Measurements from ENCODE around the gene MIPEP.
A peak's percentile ranks its signal among the peaks of the same experiment; 100 is the strongest.
"Not testable (repeated sequence)": the region's sequence is repeated elsewhere in the genome, so short reads cannot be mapped to it uniquely, and the experiment has no call there.

The MIPEP gene

DNA sequence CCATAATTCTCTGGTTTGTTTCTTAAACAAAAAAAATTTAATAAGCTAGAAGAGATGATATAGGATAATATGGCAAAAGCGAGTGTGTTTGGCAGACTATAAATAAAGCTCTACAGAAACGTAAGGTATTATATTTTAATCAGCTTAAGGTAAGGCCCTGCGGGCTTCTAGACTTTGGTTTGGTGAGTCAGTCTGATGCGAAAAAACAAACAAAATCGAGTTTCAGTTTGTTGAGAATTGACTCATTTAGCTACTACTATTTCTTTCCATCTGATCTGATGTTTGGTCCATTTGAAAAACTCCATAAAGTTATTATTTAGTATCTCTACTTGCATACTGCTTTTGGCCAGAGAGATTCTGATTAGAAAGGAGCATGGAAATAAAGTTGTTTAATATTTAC lies 138.0 kb downstream of the MIPEP start:
- no peak for DNase-seq (ENCODE audit: low read depth in 1 of 2, low spot score in 1 of 2)

DNA sequence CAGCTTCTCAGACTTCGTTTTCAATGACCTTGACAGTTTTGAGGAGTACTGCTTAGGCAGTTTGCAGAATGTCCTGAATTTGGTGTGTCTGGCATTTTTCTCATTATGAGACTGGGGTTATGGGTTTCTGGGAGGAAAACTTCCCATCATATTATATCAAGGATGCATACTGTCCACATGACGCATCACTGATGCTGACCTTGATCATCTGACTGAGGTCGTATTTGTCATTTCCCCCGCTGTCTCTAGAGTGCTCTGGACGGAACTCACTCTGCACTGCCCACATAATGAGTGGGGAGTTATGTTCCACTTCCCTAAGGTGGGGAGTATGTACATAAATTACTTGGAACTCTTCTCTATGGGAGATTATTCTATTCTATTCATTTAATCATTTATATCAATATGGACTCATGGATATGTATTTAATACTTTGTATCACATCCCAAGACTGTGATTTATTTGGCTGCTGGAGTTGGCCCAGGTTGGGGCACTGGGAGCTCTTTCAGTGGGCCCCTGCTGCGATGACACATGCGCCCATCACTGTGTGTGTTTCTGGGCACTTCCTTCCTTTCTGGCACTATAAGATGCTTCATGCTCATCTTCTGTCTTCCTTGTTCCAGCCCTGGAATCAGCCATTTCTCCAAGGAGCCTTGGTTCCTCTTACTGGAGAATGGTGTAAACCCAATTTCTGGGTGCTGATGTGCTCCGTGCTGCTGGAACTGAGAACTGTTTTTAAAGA lies 138.6 kb downstream of the MIPEP start:
- DNase-seq (ENCODE audit: low read depth in 1 of 2, low spot score in 1 of 2) = no peak

- DNase-seq (ENCODE audit: low read depth in 1 of 2, low spot score in 1 of 2) = no peak
Measured at GRCh38 chr13:23749288-23749873, 139.8 kb downstream of the MIPEP start.

DNA sequence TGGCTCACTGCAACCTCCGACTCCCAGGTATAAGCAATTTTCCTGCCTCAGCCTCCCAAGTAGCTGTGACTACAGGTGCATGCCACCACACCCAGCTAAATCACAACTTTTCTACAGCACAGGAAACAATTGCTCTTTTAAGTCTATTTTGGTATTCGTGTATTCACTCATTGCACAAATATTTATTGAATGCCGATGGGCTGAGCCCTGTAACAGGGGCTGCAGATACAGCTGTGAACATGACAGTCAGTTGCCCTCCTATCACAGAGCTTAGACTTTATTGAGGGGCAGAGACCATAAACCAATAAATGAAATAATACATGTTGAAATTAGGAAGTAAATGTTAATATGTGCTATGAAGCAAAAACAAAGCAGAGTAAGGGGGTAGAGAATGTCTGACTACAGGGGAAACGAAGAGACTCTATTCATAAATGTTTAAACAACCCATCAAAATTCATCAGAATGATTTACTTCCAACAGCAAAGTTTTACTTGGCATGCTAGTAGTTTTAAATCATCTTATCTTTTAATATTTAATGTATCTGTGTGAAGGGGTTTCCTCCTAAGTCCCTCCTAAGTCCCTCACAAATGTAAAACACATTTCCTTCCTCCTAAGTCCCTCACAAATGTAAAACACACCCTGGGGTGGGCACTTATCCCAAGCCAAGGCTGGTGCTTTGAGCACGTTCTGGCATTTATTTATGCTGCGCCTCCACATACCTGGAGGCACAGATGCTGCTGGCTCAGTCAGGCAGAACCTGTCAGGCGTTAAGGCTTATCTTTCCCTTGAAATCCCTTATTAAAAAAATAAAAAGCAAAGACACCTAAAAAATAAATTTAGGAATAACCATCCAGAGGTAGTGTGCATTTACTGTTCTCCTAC lies 140.8 kb downstream of the MIPEP start:
- no peak for DNase-seq (ENCODE audit: low read depth in 1 of 2, low spot score in 1 of 2)

DNA sequence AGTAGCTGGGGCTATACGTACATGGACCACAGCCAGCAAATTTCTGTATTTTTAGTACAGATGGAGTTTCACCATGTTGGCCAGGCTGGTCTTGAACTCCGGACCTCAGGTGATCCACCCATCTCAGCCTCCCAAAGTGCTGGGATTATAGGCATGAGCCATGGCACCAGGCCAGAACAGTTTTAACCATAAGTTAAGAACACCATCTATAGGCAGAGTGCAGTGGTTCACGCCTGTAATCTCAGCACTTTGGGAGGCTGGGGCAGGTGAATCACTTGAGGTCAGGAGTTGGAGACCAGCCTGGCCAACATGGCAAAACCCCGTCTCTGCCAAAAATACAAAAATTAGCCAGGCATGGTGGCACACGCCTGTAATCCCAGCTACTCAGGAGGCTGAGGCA lies 143.1 kb downstream of the MIPEP start:
- DNase-seq (ENCODE audit: low read depth in 1 of 2, low spot score in 1 of 2) = not testable (repeated sequence)

DNA sequence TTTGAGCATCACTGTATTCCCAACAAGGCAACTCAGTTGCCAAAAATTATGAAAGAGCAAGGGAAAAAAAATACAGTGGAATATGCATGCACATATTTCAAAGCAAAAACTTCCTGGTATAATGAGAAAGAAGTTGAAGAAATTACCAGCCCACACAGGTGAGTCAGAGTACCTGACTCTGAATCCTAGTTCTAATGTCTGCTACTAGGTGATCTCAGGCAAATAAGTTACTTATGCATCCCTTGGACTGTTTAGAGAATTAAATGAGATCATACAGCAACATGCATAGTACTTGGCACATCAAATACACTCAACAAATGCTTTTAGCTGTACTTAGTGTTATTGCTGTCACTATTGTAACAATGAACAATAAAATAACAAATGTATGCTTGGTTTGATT lies 144.9 kb downstream of the MIPEP start:
- no peak for DNase-seq (ENCODE audit: low read depth in 1 of 2, low spot score in 1 of 2)

DNA sequence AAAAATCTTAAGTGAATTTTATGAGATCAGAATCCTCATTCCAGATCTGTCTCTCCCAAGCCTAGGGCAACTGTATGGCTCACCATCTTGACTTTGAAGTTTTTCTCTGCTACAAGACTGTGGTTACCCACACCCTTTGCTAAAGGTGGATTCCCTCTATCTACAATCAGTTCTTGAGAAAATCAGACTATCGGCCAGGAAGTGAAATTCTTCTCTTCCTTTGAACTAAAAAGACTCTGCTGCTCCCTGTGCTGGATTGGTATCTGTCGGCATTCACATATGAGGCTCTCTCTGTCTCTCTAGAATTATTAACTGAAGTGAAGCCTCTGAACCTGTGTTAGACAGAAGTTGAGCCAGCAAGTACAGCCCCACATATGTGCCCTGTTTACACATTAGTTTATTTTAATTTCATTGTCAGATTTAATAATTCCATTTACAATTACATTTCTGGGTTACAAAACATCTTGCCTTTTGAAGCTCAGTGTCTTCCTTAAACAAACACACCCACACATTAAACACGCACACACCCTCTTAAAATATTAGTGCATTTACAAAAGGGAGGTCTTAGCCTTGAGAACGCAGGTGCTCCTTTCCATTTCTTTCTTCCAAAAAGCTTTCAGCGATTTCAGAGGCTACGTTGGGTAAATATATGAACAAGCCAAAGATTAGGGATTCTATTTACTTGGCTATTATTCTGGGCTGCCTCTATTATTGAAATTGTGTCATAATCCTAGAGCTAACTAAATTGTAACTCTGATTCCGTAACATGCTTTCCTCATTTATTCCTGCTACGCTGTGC lies 145.7 kb downstream of the MIPEP start:
- peak in 1 of 2 donors; percentile 16 for DNase-seq (ENCODE audit: low read depth in 1 of 2, low spot score in 1 of 2)

DNA sequence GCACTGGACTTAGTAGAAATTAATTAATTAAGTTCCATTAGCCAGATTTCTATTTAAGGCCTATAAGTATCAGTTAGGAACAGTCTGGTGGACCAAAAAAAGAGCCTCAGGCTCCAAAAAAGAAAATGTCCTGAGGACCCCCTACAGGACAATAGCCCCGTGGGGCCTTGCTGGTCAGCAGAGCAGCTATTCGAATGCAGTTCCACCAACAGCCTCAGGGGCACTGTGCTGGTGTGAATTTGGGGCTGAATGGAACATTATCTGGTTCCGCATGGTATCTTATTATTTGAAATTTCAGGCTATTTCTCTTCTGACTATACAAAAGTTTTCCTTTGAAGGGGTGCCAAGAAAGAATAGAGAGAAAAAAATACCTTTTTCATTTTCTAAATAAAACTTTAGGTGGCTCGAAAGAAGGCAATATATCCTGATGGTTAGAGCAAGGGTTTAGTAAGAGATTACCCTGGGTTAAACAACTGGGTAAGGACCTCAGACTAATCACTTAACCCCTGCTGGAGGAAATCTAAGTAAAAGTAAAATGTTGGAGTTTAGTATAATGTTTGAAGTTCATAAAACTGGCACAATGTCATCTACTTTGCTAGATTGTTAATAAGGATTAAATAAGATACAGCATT lies 147.2 kb downstream of the MIPEP start:
- no peak for DNase-seq (ENCODE audit: low read depth in 1 of 2, low spot score in 1 of 2)

DNA sequence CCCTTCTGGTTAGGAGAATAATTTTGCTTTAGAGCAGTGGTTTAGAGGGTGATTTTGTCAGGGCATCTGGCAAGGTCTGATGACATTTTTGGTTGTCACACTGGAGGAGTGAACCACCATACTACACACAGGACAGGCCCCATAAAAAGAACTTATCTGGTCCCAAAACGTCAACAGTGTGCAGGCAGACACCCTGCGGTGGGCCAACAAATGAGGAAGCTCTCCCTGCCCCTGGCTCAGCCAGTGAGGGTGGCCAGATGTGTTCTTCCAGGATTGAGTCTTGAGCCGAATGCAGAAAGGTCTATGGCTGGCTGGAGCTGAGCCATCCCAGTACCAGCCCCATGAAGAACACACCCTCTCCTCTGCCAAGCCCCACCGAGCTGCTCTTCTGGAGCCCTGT lies 149.2 kb downstream of the MIPEP start:
- DNase-seq (ENCODE audit: low read depth in 1 of 2, low spot score in 1 of 2) = no peak

- no peak for DNase-seq (ENCODE audit: low read depth in 1 of 2, low spot score in 1 of 2)
Measured at GRCh38 chr13:23739596-23739995, 149.6 kb downstream of the MIPEP start.

DNA sequence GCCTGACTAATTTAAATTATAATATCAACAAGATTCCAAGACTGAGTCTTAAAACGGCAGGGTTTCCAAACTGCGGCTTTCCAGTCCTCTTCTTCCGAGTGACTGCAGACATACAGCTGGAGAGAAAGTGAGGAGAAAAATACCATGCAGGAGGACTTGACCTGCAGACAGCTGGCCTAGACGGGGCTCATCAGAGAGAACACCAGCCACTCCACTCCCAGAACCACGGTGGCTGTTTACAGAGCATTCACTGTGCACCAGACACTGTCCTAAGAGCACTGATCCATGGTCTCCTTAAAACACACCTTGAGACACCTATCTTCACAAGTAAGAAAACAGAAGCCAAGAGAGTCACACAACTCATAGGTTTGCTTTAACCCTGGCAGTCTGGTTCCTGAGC lies 152.7 kb downstream of the MIPEP start:
- DNase-seq (ENCODE audit: low read depth in 1 of 2, low spot score in 1 of 2) = no peak

GRCh38 chr13:23735329-23735728 lies 153.9 kb downstream of the MIPEP start:
- no peak for DNase-seq (ENCODE audit: low read depth in 1 of 2, low spot score in 1 of 2)

DNA sequence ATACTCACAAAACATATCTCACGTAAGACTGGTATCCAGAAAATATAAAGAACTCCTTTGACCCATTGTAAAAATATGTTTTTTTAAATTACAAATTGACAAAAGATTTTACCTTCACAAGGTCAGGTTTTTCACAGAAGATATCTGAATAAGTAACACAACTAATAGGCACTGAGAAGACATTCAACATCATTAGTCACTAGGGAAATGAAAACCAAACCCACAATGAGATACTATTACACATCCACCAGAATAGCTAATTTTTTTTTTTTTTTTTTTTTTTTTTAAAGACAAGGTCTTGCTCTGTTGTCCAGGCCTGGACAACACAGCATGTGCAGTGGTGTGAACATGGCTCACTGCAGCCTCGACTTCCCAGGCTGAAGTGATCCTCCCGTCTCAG lies 157.5 kb downstream of the MIPEP start:
- DNase-seq (ENCODE audit: low read depth in 1 of 2, low spot score in 1 of 2) = no peak

DNA sequence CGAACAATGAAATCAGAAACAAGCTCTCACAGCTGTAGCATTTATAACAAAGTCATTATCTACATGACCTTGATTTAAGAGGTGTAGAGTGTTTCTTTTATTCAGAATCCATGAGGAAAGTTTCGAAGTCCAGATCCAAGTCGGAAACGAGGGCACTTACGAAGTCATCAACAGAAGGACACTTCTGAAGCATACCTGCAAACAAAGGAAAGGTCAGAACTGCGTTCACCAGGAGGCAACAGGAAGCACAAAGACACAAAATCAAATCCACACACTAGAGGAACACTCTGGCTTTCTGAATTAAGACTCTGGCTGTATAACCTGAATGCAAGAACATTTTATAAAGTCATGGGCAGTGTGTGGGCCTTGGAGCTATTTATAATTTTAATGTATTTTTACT lies 158.9 kb downstream of the MIPEP start:
- DNase-seq (ENCODE audit: low read depth in 1 of 2, low spot score in 1 of 2) = no peak

- no peak for DNase-seq (ENCODE audit: low read depth in 1 of 2, low spot score in 1 of 2)
Measured at GRCh38 chr13:23729531-23729930, 159.7 kb downstream of the MIPEP start.

DNA sequence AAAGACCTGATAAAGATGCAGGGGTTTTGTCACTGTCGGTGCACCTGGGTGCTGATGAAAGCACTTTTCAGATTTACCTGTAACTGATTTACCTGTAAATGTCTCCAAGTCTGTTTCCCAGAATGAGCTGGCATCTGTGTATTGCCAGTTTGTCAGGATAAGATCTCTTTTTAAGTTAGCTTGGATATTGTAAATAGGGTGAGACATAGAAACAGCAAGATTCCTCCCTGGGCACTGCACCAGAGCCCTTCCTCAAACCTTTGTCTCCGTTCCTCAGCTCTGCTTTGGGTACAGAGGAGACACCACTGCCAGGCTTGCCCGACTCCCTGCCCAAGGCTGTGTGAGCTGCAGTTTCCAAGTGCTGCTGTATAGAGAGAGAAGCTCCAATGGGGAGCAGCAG lies 160.4 kb downstream of the MIPEP start:
- no peak for DNase-seq (ENCODE audit: low read depth in 1 of 2, low spot score in 1 of 2)

DNA sequence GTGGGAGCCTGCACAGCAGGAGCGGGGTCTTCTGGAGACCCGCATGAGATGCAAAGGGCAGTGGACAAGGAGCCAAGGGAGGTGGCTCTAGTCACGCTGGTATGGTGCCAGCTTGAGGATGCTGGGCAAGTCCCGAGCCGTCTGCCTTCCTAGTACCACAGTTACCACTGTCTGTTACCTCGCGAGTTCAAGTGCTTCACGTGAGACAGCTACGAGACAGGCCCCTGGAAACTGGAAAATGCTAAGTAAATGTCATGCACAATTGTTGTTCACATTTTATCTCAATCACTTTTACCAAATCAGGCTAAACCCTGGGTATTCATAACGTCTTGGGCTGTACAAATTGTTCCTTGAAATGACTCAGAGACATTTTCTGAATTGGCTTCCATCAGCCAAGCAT lies 163.3 kb downstream of the MIPEP start:
- no peak for DNase-seq (ENCODE audit: low read depth in 1 of 2, low spot score in 1 of 2)

- DNase-seq (ENCODE audit: low read depth in 1 of 2, low spot score in 1 of 2) = no peak
Measured at GRCh38 chr13:23724196-23724970, 164.8 kb downstream of the MIPEP start.

DNA sequence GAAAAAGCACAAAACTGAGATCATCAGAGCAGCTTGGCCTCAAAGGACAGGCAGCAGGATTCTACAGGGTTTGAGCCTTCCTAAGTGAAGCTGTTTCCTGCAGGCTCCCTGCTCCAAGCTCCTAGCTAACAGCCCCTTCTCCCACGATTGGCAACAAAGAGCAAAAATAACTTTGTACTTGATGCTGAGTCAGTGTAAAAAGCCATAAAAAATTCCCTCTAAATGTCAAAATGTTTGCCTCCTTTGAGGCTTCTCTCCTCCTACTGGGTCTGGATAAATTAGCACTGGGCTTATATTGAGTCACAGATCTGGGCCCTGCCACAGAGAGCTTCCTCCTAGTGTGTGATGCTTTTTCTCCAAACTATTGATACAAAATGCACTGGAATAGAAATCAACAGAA lies 165.7 kb downstream of the MIPEP start:
- DNase-seq (ENCODE audit: low read depth in 1 of 2, low spot score in 1 of 2) = no peak
